Liver (tissue), 3 donors: ENCODE data around the gene DHRS2.

Experiments
- ATF3 ChIP-seq: IDR thresholded peaks from 2 replicates; pipeline ENCODE4 v1.6.1; 2016; ENCODE audit warnings: antibody characterized with exemption
- SP1 ChIP-seq: IDR thresholded peaks from 2 replicates; pipeline ENCODE4 v1.6.1; 2018; ENCODE audit warnings: antibody characterized with exemption, mild to moderate bottlenecking
- TAF1 ChIP-seq: conservative IDR thresholded peaks from 2 replicates; pipeline ENCODE4 v1.6.1; 2016; ENCODE audit warnings: antibody characterized with exemption, mild to moderate bottlenecking
- TF ChIP-seq, protein P1 (sequence below): fragments of 150-350 bp; IDR thresholded peaks from 2 replicates; pipeline ENCODE4 v1.5.1; 2017; ENCODE audit warnings: improper control_type of control experiment, low read depth, low read length; ENCODE audit not compliant: missing input control
- donor health status: healthy.
- donor health status: healthy.

GRCh38 chr14:23621204-23621931 is 14.8 kb upstream of the DHRS2 start:
- TF ChIP-seq SP1 (no peak), ATF3 (no peak), TAF1 (no peak)
- TF ChIP-seq, protein P1, sequence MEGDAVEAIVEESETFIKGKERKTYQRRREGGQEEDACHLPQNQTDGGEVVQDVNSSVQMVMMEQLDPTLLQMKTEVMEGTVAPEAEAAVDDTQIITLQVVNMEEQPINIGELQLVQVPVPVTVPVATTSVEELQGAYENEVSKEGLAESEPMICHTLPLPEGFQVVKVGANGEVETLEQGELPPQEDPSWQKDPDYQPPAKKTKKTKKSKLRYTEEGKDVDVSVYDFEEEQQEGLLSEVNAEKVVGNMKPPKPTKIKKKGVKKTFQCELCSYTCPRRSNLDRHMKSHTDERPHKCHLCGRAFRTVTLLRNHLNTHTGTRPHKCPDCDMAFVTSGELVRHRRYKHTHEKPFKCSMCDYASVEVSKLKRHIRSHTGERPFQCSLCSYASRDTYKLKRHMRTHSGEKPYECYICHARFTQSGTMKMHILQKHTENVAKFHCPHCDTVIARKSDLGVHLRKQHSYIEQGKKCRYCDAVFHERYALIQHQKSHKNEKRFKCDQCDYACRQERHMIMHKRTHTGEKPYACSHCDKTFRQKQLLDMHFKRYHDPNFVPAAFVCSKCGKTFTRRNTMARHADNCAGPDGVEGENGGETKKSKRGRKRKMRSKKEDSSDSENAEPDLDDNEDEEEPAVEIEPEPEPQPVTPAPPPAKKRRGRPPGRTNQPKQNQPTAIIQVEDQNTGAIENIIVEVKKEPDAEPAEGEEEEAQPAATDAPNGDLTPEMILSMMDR, result no peak
